GM12872 (cell line): ENCODE results near the gene COX18.

Experiments
- CTCF ChIP-seq: IDR thresholded peaks from 3 replicates; pipeline ENCODE4 v1.5.1; 2011; ENCODE audit warnings: low read depth, mild to moderate bottlenecking, low read length, moderate library complexity; ENCODE audit not compliant: insufficient read depth

Gene COX18

GRCh38 chr4:73006286-73006990 lies 63.1 kb downstream of the COX18 start:
- TF ChIP-seq CTCF: no peak

GRCh38 chr4:73005514-73005913 lies 64.0 kb downstream of the COX18 start:
- no peak for TF ChIP-seq CTCF
